Activated naive CD4-positive, alpha-beta T cell treated with anti-CD3 and anti-CD28 coated beads, Interleukin-2, amount 10 ng/mL, durations not matched to agents 7 days and 5 days (primary cell): ENCODE data around the gene NOC2L.
"Not testable (repeated sequence)": the region's sequence is repeated elsewhere in the genome, so short reads cannot be mapped to it uniquely, and the experiment has no call there.

Experiments
- CTCF ChIA-PET: fragments of 350-600 bp; sonication (Branson Sonifier 250); formaldehyde crosslinking; loops from one replicate; lab custom pipeline; 2021; ENCODE audit warnings: antibody characterized with exemption; lab: Charles Lee
- DNase-seq: peaks from one replicate; pipeline ENCODE4 v3.0.0-alpha.2; 2020
- H3K27ac Mint-ChIP-seq: one replicate; pipeline ENCODE4 v1.8.0; 2021; ENCODE audit warnings: mild to moderate bottlenecking, moderate library complexity, mixed read lengths
- H3K27me3 Mint-ChIP-seq: one replicate; pipeline ENCODE4 v1.8.0; 2021; ENCODE audit warnings: mild to moderate bottlenecking, mixed read lengths
- H3K36me3 Mint-ChIP-seq: one replicate; pipeline ENCODE4 v1.8.0; 2021; ENCODE audit warnings: mixed read lengths
- H3K4me1 Mint-ChIP-seq: one replicate; pipeline ENCODE4 v1.8.0; 2021; ENCODE audit warnings: mixed read lengths
- H3K4me3 Mint-ChIP-seq: one replicate; pipeline ENCODE4 v1.8.0; 2021; ENCODE audit warnings: mild to moderate bottlenecking, moderate library complexity, mixed read lengths
- H3K9me3 Mint-ChIP-seq: one replicate; pipeline ENCODE4 v1.8.0; 2021; ENCODE audit warnings: mixed read lengths

NOC2L gene

GRCh38 chr1:983798-984475 is 24.9 kb upstream of the NOC2L start:
- Mint-ChIP-seq H3K4me3 (no peak overlapping the region), H3K9me3 (no peaks in the 10 kb centered on the region), H3K27ac (no peak overlapping the region), H3K27me3 (peaks cover 55% of the 10 kb centered on the region), H3K4me1 (no peaks in the 10 kb centered on the region), H3K36me3 (no peaks in the 10 kb centered on the region)
- DNase-seq: peak; percentile 73
- CTCF ChIA-PET: interaction anchor here (0.7 to 4.8 kb wide), 16 partner anchors 10 to 322 kb away, joined by 3 to 40 read pairs (median 5); partner anchors contain the start of genes ISG15 and PLEKHN1

GRCh38 chr1:982765-983436 is 23.8 kb upstream of the NOC2L start:
- Mint-ChIP-seq H3K4me3 (no peak overlapping the region), H3K27me3 (peaks cover 51% of the 10 kb centered on the region)
- CTCF ChIA-PET: interaction anchor here (0.7 to 4.8 kb wide), 12 partner anchors 9 to 323 kb away, joined by 3 to 40 read pairs (median 5); partner anchors contain the start of genes ISG15 and PLEKHN1

DNA sequence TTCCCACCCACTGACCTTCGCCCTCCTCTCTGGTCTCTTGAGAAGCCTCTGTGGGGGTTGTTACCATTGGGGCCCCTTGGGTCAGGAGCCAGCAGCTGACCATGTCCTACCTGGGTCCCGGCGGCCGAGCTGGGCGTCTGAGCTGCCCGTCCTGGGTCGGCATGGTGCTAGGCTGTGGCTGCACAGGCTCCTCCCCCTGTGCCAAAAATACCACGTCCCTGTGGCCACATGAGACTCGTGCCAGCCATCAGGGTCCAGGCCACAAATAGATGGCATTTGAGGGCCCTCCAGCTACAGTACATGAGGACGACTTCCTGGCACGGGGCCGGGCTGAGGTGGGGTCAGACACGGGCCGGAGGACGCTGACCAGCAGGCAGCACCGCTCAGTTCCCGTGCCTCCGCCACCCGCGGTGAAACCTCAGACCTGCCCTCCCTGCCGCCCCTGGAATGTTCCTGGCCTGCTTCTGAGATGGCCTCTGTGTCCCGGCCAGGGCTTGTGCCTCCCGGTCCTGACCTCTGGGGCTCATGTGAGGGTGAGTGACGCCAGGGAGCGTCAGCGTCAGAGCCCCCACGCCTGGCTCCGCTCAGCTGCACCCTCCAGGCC is 23.0 kb upstream of the NOC2L start, which contains the start of gene PERM1:
TSS of gene PERM1 (minus strand) at position 139 of the 604 bp plus-strand sequence. CDS start 1,064 bp downstream, outside the sequence.
- H3K36me3 Mint-ChIP-seq: peaks cover 3% of the 10 kb centered on the region
- H3K27me3 Mint-ChIP-seq: peaks cover 46% of the 10 kb centered on the region
- H3K4me1 Mint-ChIP-seq: peaks cover 3% of the 10 kb centered on the region

More at GRCh38 chr1:982765-983436, 23.8 kb upstream of the NOC2L start:
- DNase-seq: no peak
- Mint-ChIP-seq H3K27ac (no peak overlapping the region), H3K4me1 (peaks cover 3% of the 10 kb centered on the region), H3K9me3 (peaks cover 4% of the 10 kb centered on the region), H3K36me3 (peaks cover 3% of the 10 kb centered on the region)

DNA sequence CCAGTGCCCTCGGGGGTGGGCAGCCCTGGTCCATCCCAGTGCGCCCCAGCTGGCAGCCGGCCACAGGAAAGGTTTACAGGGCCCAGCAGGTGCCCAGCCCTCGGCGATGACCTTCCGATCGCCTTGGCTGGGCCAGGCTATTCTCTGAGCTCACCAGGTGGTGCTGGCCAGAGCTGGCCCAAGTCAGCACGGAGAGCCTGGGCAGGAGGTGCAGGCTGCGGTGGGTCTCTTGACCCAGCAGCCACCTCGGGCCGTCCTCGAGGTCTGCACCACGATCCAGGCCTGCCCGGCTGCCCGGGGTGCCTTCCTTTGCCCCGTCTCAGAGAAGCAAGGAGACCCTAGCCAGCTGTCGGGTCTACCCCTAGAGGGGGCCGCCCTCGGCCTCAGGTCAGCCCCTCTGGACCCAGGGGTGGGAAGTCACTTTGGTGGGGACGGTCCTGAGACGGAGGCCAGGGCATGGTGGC is 22.5 kb upstream of the NOC2L start:
- CTCF ChIA-PET: interaction anchor here (0.8 to 1.8 kb wide), 3 partner anchors 8 to 82 kb away, joined by 3 to 9 read pairs (median 3); no protein-coding TSS in a partner anchor
- Mint-ChIP-seq H3K27me3 (peaks cover 44% of the 10 kb centered on the region), H3K36me3 (peaks cover 3% of the 10 kb centered on the region), H3K4me3 (no peak overlapping the region), H3K9me3 (peaks cover 4% of the 10 kb centered on the region), H3K4me1 (peaks cover 3% of the 10 kb centered on the region), H3K27ac (no peak overlapping the region)
- DNase-seq: no peak

More for the DNA sequence above, 23.0 kb upstream of the NOC2L start, which contains the start of gene PERM1:
- no peak within 1 kb of the TSS for H3K27ac Mint-ChIP-seq
- DNase-seq: no peak
- CTCF ChIA-PET: interaction anchor here (0.8 to 3.3 kb wide), 8 partner anchors 12 to 309 kb away, joined by 3 to 28 read pairs (median 5); partner anchors contain the start of gene PLEKHN1
- peaks cover 4% of the 10 kb centered on the region for H3K9me3 Mint-ChIP-seq
- no peak within 1 kb of the TSS for H3K4me3 Mint-ChIP-seq

- Mint-ChIP-seq H3K9me3 (peaks cover 4% of the 10 kb centered on the region), H3K27ac (no peak overlapping the region), H3K4me1 (peaks cover 6% of the 10 kb centered on the region), H3K27me3 (peaks cover 41% of the 10 kb centered on the region), H3K4me3 (no peak overlapping the region), H3K36me3 (peaks cover 3% of the 10 kb centered on the region)
- CTCF ChIA-PET: interaction anchor here (0.7 to 1.8 kb wide), 4 partner anchors 9 to 83 kb away, joined by 3 to 9 read pairs (median 3); no protein-coding TSS in a partner anchor
- DNase-seq: no peak
Measured at GRCh38 chr1:980602-981395, 21.7 kb upstream of the NOC2L start.

GRCh38 chr1:980137-980571 is 21.1 kb upstream of the NOC2L start:
- Mint-ChIP-seq H3K36me3 (peaks cover 3% of the 10 kb centered on the region), H3K27ac (no peak overlapping the region), H3K4me1 (peaks cover 10% of the 10 kb centered on the region), H3K9me3 (peaks cover 4% of the 10 kb centered on the region), H3K4me3 (no peak overlapping the region), H3K27me3 (peaks cover 41% of the 10 kb centered on the region)
- CTCF ChIA-PET: interaction anchor here (0.7 to 1.8 kb wide), 2 partner anchors 24 to 84 kb away, joined by 3 to 9 read pairs; no protein-coding TSS in a partner anchor
- no peak for DNase-seq

GRCh38 chr1:979744-980072 is 20.7 kb upstream of the NOC2L start:
- H3K4me1 Mint-ChIP-seq: peaks cover 10% of the 10 kb centered on the region
- H3K9me3 Mint-ChIP-seq: peaks cover 4% of the 10 kb centered on the region
- H3K27ac Mint-ChIP-seq: no peak overlapping the region
- no peak for DNase-seq
- H3K4me3 Mint-ChIP-seq: no peak overlapping the region
- peaks cover 41% of the 10 kb centered on the region for H3K27me3 Mint-ChIP-seq
- H3K36me3 Mint-ChIP-seq: peaks cover 3% of the 10 kb centered on the region
- CTCF ChIA-PET: interaction anchor here (0.7 kb wide), 1 partner anchor 25 kb away, joined by 3 read pairs; no protein-coding TSS in a partner anchor

GRCh38 chr1:978835-979743 is 20.0 kb upstream of the NOC2L start:
- peaks cover 10% of the 10 kb centered on the region for H3K4me1 Mint-ChIP-seq
- H3K27me3 Mint-ChIP-seq: peaks cover 43% of the 10 kb centered on the region
- H3K9me3 Mint-ChIP-seq: peaks cover 4% of the 10 kb centered on the region
- no peak overlapping the region for H3K27ac Mint-ChIP-seq
- H3K36me3 Mint-ChIP-seq: peaks cover 3% of the 10 kb centered on the region
- H3K4me3 Mint-ChIP-seq: no peak overlapping the region
- CTCF ChIA-PET: no interaction called here
- DNase-seq: no peak

- peaks cover 3% of the 10 kb centered on the region for H3K36me3 Mint-ChIP-seq
- H3K4me1 Mint-ChIP-seq: peaks cover 10% of the 10 kb centered on the region
- CTCF ChIA-PET: no interaction called here
- peaks cover 40% of the 10 kb centered on the region for H3K27me3 Mint-ChIP-seq
- no peak overlapping the region for H3K27ac Mint-ChIP-seq
- H3K9me3 Mint-ChIP-seq: peaks cover 4% of the 10 kb centered on the region
- DNase-seq: no peak
- no peak overlapping the region for H3K4me3 Mint-ChIP-seq
Measured at GRCh38 chr1:978069-978834, 19.2 kb upstream of the NOC2L start.

DNA sequence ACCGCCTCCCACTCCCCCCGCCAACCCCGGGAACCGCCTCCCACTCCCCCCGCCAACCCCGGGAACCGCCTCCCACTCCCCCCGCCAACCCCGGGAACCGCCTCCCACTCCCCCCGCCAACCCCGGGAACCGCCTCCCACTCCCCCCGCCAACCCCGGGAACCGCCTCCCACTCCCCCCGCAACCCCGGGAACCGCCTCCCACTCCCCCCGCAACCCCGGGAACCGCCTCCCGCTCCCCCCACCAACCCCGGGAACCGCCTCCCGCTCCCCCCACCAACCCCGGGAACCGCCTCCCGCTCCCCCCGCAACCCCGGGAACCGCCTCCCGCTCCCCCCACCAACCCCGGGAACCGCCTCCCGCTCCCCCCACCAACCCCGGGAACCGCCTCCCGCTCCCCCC is 17.7 kb upstream of the NOC2L start:
- H3K9me3 Mint-ChIP-seq, H3K36me3 Mint-ChIP-seq, H3K4me3 Mint-ChIP-seq, H3K27ac Mint-ChIP-seq, H3K4me1 Mint-ChIP-seq, DNase-seq: not testable (repeated sequence)
- CTCF ChIA-PET: interaction anchor here (1.3 to 3.1 kb wide), 3 partner anchors 37 to 71 kb away, joined by 3 to 17 read pairs (median 3); no protein-coding TSS in a partner anchor
- peaks cover 42% of the 10 kb centered on the region for H3K27me3 Mint-ChIP-seq

DNA sequence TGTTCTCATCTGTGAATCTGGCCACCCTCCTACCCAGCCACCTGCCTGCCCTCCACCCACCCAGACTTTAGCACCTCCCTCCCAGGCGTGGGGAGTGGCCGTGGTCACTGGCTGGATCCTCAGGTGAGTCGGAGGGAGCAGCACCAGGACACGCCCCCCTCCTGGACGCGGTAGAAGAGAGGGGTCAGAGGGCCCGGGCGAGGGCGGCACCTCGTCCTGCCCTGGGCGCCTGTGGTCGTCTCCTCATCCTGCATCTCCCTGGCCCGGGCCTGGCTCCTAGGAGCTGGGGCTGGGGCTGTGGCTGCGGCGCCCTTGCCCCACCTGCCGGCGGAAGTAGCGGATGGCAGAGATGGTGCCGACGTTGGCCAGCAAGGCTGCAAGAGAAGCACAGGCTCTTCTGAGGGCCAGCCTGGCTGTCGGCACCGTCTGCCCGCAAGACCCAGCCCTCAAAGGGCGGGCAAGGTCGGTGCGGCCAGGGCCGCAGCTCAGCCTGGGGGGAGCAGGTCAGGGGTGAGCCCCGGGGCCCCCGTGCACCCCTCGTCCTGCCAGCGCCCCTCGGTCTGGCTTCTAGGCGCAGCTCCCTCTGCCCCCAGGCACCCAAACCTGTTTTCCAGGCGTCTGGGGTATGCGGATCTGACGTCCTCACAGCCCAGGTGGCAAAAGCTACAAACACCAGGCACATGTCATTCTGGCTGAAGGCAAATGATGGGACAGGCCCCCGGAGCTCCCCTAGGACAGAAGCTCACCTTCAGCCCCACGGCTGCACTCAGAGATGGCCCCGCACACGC is 17.0 kb upstream of the NOC2L start:
- Mint-ChIP-seq H3K27me3 (peaks cover 49% of the 10 kb centered on the region), H3K4me1 (peaks cover 10% of the 10 kb centered on the region), H3K27ac (no peak overlapping the region), H3K4me3 (no peak overlapping the region), H3K9me3 (peaks cover 4% of the 10 kb centered on the region), H3K36me3 (peaks cover 3% of the 10 kb centered on the region)
- peak; percentile 82 for DNase-seq
- CTCF ChIA-PET: interaction anchor here (1.3 to 3.1 kb wide), 3 partner anchors 36 to 70 kb away, joined by 3 to 17 read pairs (median 3); no protein-coding TSS in a partner anchor
